Heart right ventricle (tissue), 16 donors: ENCODE measurements around the gene LRRC26. TPM values are rescaled to one million over a fixed set of nuclear protein-coding genes. Genes with fewer than 3 reads are reported as not detected.

Experiments
- ATAC-seq, 8 donors: fragments of 200-7000 bp; cut with Tn5 transposase; one replicate each; pipeline ENCODE4 v1.9.1; 2020; ENCODE audit warnings: mild to moderate bottlenecking in 8 of 8, moderate library complexity in 8 of 8, moderate number of reproducible peaks in 1 of 8
- DNase-seq, 2 donors: peaks; one replicate each; pipeline ENCODE4 v3.0.0-alpha.2; 2020
- H3K27ac ChIP-seq, 10 donors: fragments of 200-600 bp; sonication (generic) in 2 of 10; one replicate each; pipeline versions ENCODE4 v1.5.0 to v1.8.0; 2020 to 2022; ENCODE audit warnings: mild to moderate bottlenecking in 3 of 10
- H3K27me3 ChIP-seq, 7 donors: fragments of 200-600 bp; one replicate each; pipeline ENCODE4 v1.8.0; 2021 to 2022; ENCODE audit warnings: mild to moderate bottlenecking in 2 of 7
- H3K36me3 ChIP-seq, 9 donors: fragments of 200-600 bp; sonication (generic) in 1 of 9; one replicate each; pipeline versions ENCODE4 v1.5.0 to v1.8.0; 2020 to 2022; ENCODE audit warnings: mild to moderate bottlenecking in 2 of 9
- H3K4me1 ChIP-seq, 9 donors: fragments of 200-600 bp; sonication (generic) in 1 of 9; one replicate each; pipeline versions ENCODE4 v1.5.0 to v1.8.0; 2020 to 2022; ENCODE audit warnings: mild to moderate bottlenecking in 4 of 9
- H3K4me3 ChIP-seq, 10 donors: fragments of 200-600 bp; sonication (generic) in 2 of 10; one replicate each; pipeline versions ENCODE4 v1.5.0 to v1.8.0; 2020 to 2022; ENCODE audit warnings: mild to moderate bottlenecking in 7 of 10, moderate library complexity in 2 of 10
- H3K9me3 ChIP-seq, 11 donors: fragments of 200-600 bp in 10 of 11; sonication (generic) in 2 of 11; one replicate each; pipeline versions ENCODE4 v1.5.0 to v1.8.0; 2013 to 2022; ENCODE audit warnings: mild to moderate bottlenecking in 2 of 11, control low read depth in 1 of 11, moderate library complexity in 1 of 11
- WGBS, 2 donors: extraction: QIAGEN DNeasy Blood & Tissue Kit; methylation state at CpG; one replicate each; pipeline ENCODE4 v1.1.7; 2013; ENCODE audit warnings: inconsistent platforms in 1 of 2; 5-methylcytosine and 5-hydroxymethylcytosine counted together
- intact Hi-C, 10 donors: fragments of 100-400 bp; cut with DNase I; formaldehyde crosslinking; loops; one replicate each; pipeline versions ENCODE4 v1.11.1 to v1.14.2; 2022
- polyA plus RNA-seq, 2 donors: library from polyadenylated mRNA; stranded (reverse); fragments of 200-250 nt; gene quantifications; one replicate each; pipeline ENCODE4 v1.2.3, GENCODE V29; 2013
- total RNA-seq, 10 donors: library from RNA; stranded (reverse); fragmentation: NEBNext Ultra II Directional in 3 of 10; extraction: Animal tissue kit (Norgen Biotek cat#: 25700) in 3 of 10; gene quantifications; one replicate each; pipeline versions ENCODE4 v1.2.1 to v1.2.4, GENCODE V29; 2021 to 2023
- TF ChIP-seq, protein P1 (sequence below), 9 donors: fragments of 200-600 bp; sonication (generic) in 2 of 9; IDR thresholded peaks; one replicate each; pipeline versions ENCODE4 v1.5.0 to v1.8.0; 2021 to 2022; ENCODE audit warnings: antibody characterized with exemption in 9 of 9, mild to moderate bottlenecking in 5 of 9, moderate library complexity in 1 of 9
- donor health status: Arrhythmogenic right ventricular cardiomyopathy.
- donor health status: ischemic (EF 13 %, LVEDD 7.1; RV severe dilation, severe dysfunction).
- donor health status: healthy with polysubstance abuse.
- donor health status: DM: no; HTN: yes; CAD: no.
- donor health status: DM: no; HTN: no; CAD: no.
- donor health status: ischemic (EF 25% LVEDD 6.9; RV normal size, moderate dysfunction).
- donor health status: ischemic (EF 25% LVEDD 5.7; RV mildly dilated, moderate dysfunction).
- donor health status: healthy.
- donor health status: DM: yes; HTN: yes; CAD: no.
- donor health status: Ischemic cardiomyopathy.
- donor health status: ischemic (EF 35%, LVEDD 5.7; RV mildly dilated, moderate dysfunction).
- donor health status: nonischemic (EF 11% LVEDD 7.7; RV severe dilation, severe dysfunction).
- donor health status: DM: yes; HTN: yes; CAD: no.
- donor health status: PGD.
- donor health status: ischemic (EF 29% LVEDD 5.4; RV normal size, mild dysfunction).
- donor health status: nonischemic (EF 23%, LVEDD 6.1; RV moderate dilation, normal function).

The LRRC26 gene
- total and polyA plus RNA-seq, 12 donors, result not detected

- Histone ChIP-seq H3K27me3 (no peaks in the 10 kb centered on the region), H3K36me3 (peaks cover 0 to 49% (median 21%) of the 10 kb centered on the region in 9 donors), H3K27ac (peak overlapping the region in 6 of 10 donors; percentile 15 to 100 (median 98)), H3K9me3 (no peaks in the 10 kb centered on the region), H3K4me1 (peaks cover 33 to 79% (median 53%) of the 10 kb centered on the region in 9 donors), H3K4me3 (peak overlapping the region in 5 of 10 donors; percentile 75 to 98 (median 91))
- TF ChIP-seq, protein P1, sequence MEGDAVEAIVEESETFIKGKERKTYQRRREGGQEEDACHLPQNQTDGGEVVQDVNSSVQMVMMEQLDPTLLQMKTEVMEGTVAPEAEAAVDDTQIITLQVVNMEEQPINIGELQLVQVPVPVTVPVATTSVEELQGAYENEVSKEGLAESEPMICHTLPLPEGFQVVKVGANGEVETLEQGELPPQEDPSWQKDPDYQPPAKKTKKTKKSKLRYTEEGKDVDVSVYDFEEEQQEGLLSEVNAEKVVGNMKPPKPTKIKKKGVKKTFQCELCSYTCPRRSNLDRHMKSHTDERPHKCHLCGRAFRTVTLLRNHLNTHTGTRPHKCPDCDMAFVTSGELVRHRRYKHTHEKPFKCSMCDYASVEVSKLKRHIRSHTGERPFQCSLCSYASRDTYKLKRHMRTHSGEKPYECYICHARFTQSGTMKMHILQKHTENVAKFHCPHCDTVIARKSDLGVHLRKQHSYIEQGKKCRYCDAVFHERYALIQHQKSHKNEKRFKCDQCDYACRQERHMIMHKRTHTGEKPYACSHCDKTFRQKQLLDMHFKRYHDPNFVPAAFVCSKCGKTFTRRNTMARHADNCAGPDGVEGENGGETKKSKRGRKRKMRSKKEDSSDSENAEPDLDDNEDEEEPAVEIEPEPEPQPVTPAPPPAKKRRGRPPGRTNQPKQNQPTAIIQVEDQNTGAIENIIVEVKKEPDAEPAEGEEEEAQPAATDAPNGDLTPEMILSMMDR (IDR thresholded peaks at IDR 0.05), result no peak
- ATAC-seq (no peak), DNase-seq (no peak)
- intact Hi-C loops, result loop anchor here in 1 of 10 donors (5.0 kb wide), 1 partner anchor 37 kb away; the partner anchor contains the start of genes CYSRT1 and RNF224
- 64 to 73% methylated on average over 9 of the region's 9 CpGs for WGBS, 2 donors
Observed at GRCh38 chr9:137190315-137190856, 20.5 kb upstream of the LRRC26 start.

DNA sequence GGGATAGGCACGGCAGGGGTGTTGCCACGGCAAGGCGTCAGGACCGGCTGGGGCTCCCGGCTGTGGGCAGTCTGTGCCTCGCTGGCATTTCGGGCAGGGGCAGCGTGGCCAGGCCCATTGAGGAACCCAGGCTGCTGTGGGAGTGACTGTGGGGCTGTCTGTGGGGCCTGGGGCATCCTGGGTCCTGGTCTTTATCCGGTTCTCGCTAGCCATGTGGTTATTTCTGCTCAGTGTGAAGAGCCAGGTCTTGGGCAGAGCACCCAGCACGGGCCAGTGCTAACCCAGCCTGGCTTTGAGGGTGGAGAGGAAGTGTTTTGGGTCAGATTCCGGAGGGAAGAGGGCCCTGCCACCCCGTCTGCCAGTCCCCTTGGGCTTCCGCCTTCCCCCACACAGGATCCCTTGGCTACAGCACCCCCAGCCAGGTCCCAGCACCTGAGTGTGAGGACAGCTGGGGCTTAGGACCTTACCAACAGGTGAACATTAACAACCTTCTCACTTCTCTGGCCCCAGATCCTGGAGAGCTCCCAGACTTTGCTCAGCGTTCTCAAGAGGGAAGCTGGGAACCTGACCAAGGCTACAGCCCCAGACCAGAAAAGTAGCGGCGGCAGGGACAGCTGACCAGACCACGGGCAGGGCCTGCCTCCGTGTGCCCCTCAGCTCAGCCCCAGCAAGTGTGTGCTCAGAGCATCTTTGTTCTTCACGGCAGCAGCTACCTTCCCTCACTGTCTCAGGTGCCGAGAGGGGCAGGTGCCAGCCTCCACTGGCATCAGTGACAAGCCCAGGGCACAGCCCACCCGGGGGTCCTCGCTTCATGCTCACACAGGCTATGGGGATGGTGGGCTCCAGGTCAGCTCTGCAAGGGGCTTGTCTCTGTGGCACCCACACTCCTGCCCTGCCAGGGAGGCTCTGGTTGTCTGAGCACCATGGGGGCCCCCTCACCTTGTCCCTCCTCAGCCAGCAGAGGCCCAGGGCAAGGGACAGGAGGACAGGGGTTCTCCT, 19.7 kb upstream of the LRRC26 start:
- TF ChIP-seq, protein P1 (IDR thresholded peaks at IDR 0.05), result no peak
- H3K27ac ChIP-seq, result peak overlapping the region; percentile 94 to 100 (median 98)
- peaks cover 0 to 57% (median 22%) of the 10 kb centered on the region in 9 donors for H3K36me3 ChIP-seq
- peaks cover 28 to 71% (median 47%) of the 10 kb centered on the region in 9 donors for H3K4me1 ChIP-seq
- H3K27me3 ChIP-seq, result no peaks in the 10 kb centered on the region
- DNase-seq, result no peak
- intact Hi-C loops, result loop anchor here in 9 of 10 donors (2.0 to 10.0 kb wide), 5 partner anchors 33 to 55 kb away; partner anchors contain the start of genes RNF208 (in 5 of the 9), CYSRT1 (in 3 of the 9), GRIN1 (in 2 of the 9) and RNF224 (in 2 of the 9)
- peak in 3 of 8 donors; percentile 1 to 33 (median 1) for ATAC-seq
- no peaks in the 10 kb centered on the region for H3K9me3 ChIP-seq
- H3K4me3 ChIP-seq, result peak overlapping the region; percentile 75 to 99 (median 98)
- 24 to 30% methylated on average over 23 of the region's 23 CpGs for WGBS, 2 donors

DNA sequence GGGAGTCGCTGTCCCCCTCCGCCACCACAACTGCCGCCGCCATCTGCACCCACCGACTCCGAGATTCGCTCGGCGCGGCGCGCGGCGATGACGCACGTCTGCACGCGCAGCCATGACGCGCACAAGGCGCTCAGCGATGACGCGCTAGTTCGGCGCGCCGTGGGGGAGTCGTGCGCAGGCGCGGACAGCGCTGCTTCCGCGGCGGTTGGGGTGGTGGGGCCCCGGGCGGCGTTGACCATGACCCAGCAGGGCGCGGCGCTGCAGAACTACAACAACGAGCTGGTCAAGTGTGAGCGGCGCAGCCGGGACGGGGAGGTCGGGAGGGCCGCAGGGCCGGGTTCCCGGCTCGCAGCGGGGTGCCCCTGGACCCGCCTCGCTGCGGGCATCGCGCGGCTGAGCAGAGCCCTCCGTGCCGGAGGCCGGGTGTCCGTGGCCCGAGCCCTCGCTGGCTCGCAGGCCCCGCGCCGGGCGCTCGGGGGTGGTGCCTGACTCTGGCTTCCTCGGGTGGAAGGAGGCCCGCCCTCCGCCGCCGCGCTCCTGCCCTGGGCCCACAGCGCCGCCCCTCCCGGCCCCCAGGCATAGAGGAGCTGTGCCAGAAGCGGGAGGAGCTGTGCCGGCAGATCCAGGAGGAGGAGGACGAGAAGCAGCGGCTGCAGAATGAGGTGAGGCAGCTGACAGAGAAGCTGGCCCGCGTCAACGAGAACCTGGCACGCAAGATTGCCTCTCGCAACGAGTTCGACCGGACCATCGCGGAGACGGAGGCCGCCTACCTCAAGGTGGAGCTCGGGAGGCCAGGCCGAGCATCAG, 18.8 kb upstream of the LRRC26 start, which contains the start of the genes ANAPC2 and SSNA1:
ANAPC2 (minus strand) TSS at position 71 of the 807 bp plus-strand sequence; CDS start at position 43, 28 bp downstream.
SSNA1 (plus strand) TSS at position 187 of the 807 bp plus-strand sequence; CDS start at position 238, 51 bp downstream.
- TF ChIP-seq, protein P1 (IDR thresholded peaks at IDR 0.05), result peak in 6 of 9 donors; percentile 9 to 52 (median 39)
- H3K27ac ChIP-seq, result peak within 1 kb of the TSS; percentile 94 to 100 (median 98)
- H3K36me3 ChIP-seq, result peaks cover 0 to 61% (median 25%) of the 10 kb centered on the region in 9 donors
- ATAC-seq (peak; percentile 88 to 95 (median 91)), DNase-seq (peak; percentile 90 to 96)
- intact Hi-C loops, result loop anchor here (1.0 to 10.0 kb wide), 7 partner anchors 17 to 54 kb away; partner anchors contain the start of genes RNF208 (in 5 of the 10), CYSRT1 (in 2 of the 10), GRIN1 (in 2 of the 10) and NDOR1 (in 1 of the 10)
- H3K27me3 ChIP-seq, result no peaks in the 10 kb centered on the region
- no peaks in the 10 kb centered on the region for H3K9me3 ChIP-seq
- 0% methylated on average over 94 to 98 of the region's 98 CpGs for WGBS, 2 donors
- peaks cover 28 to 62% (median 47%) of the 10 kb centered on the region in 9 donors for H3K4me1 ChIP-seq
- peak within 1 kb of the TSS; percentile 75 to 99 (median 98) for H3K4me3 ChIP-seq
